HEK293T (cell line): Measurements from ENCODE around the gene GMPR2.

Experiments
- FOXM1 ChIP-seq: fragments of 450-650 bp; IDR thresholded peaks from 2 replicates; pipeline ENCODE4 v1.6.1; 2017; ENCODE audit warnings: mild to moderate bottlenecking, borderline replicate concordance
- HDGF ChIP-seq: fragments of 450-650 bp; IDR thresholded peaks from 2 replicates; pipeline ENCODE4 v1.6.1; 2017; ENCODE audit warnings: antibody characterized with exemption, borderline replicate concordance
- SP1 ChIP-seq: fragments of 450-650 bp; IDR thresholded peaks from 2 replicates; pipeline ENCODE4 v1.6.1; 2017
- SUZ12 ChIP-seq: fragments of 450-650 bp; IDR thresholded peaks from 2 replicates; pipeline ENCODE4 v1.6.1; 2016; ENCODE audit warnings: mild to moderate bottlenecking
- ZNF384 ChIP-seq: fragments of 450-650 bp; IDR thresholded peaks from 2 replicates; pipeline ENCODE4 v1.6.1; 2016

DNA sequence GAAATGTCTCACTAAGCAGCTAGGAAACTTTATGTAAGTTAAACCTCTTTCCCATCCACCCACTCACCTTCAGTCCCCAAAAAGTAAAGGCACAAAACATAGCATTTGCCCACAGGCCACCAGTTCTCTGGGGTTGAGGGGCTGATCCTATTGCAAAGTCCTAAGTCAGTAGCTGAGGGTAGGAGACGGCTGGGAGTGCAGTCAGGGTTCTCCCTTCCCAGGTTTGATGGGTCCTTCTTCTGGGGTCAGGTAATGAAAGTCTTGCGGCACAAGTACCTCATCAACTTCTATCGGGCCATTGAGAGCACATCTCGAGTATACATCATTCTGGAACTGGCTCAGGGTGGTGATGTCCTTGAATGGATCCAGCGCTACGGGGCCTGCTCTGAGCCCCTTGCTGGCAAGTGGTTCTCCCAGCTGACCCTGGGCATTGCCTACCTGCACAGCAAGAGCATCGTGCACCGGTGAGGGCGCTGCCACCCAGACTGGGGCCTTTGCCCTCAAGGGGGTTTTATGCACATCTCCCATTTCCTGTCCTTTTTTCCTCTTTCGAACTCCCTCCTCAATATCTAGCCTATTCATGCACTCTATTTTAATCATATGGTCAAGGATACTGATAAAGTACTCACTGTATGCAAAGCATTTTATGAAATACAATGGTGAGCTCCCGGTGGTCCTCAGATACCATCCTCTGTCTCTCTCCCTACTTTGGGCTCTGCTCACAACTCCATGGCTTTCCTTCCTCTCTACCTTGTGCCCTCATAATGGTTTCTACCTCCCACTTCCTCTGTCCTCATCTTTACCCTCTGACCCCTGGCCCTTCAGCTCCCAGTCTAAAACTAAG, 26.2 kb upstream of the GMPR2 start:
- TF ChIP-seq HDGF, result no peak
- TF ChIP-seq SUZ12, result no peak
- TF ChIP-seq SP1, result no peak
- TF ChIP-seq FOXM1, result no peak
- TF ChIP-seq ZNF384, result no peak
